Ishikawa (cell line): ENCODE results near the gene CMTM3.

Experiments used
- CEBPB ChIP-seq: IDR thresholded peaks from 2 replicates; pipeline ENCODE4 v1.6.1; 2012
- CREB1 ChIP-seq: IDR thresholded peaks from 2 replicates; pipeline ENCODE4 v1.6.1; 2012; ENCODE audit warnings: low read depth
- EGR1 ChIP-seq: IDR thresholded peaks from 2 replicates; pipeline ENCODE4 v1.6.1; 2012
- EP300 ChIP-seq: IDR thresholded peaks from 2 replicates; pipeline ENCODE4 v1.6.1; 2012; ENCODE audit warnings: borderline replicate concordance
- FOXM1 ChIP-seq: IDR thresholded peaks from 2 replicates; pipeline ENCODE4 v1.6.1; 2012; ENCODE audit warnings: low read depth, borderline replicate concordance
- MAX ChIP-seq: IDR thresholded peaks from 2 replicates; pipeline ENCODE4 v1.6.1; 2012
- NFIC ChIP-seq: IDR thresholded peaks from 2 replicates; pipeline ENCODE4 v1.6.1; 2012
- RAD21 ChIP-seq: IDR thresholded peaks from 2 replicates; pipeline ENCODE4 v1.6.1; 2012; ENCODE audit warnings: low read depth
- REST ChIP-seq: IDR thresholded peaks from 2 replicates; pipeline ENCODE4 v1.6.1; 2012; ENCODE audit warnings: low read depth, mild to moderate bottlenecking
- TAF1 ChIP-seq: IDR thresholded peaks from 2 replicates; pipeline ENCODE4 v1.6.1; 2012; ENCODE audit warnings: low read depth, mild to moderate bottlenecking
- TCF12 ChIP-seq: IDR thresholded peaks from 2 replicates; pipeline ENCODE4 v1.6.1; 2012; ENCODE audit warnings: low read depth
- TEAD4 ChIP-seq: IDR thresholded peaks from 2 replicates; pipeline ENCODE4 v1.6.1; 2012
- USF1 ChIP-seq: IDR thresholded peaks from 2 replicates; pipeline ENCODE4 v1.6.1; 2012
- YY1 ChIP-seq: IDR thresholded peaks from 2 replicates; pipeline ENCODE4 v1.6.1; 2012; ENCODE audit warnings: low read depth
- ZBTB7A ChIP-seq: IDR thresholded peaks from 2 replicates; pipeline ENCODE4 v1.6.1; 2012; ENCODE audit warnings: low read depth

The CMTM3 gene

GRCh38 chr16:66587881-66588600, 16.5 kb upstream of the CMTM3 start:
- TF ChIP-seq TAF1 (no peak), TCF12 (no peak), REST (no peak), NFIC (no peak), ZBTB7A (no peak), EGR1 (no peak), TEAD4 (no peak), EP300 (no peak), USF1 (no peak)

- TF ChIP-seq CREB1 (no peak), REST (no peak), TAF1 (no peak), TCF12 (no peak), RAD21 (peak; percentile 85), EGR1 (no peak), NFIC (no peak), USF1 (no peak)
These were observed 15.4 kb upstream of the CMTM3 start for GRCh38 chr16:66588981-66589713.

GRCh38 chr16:66590322-66590721, 14.2 kb upstream of the CMTM3 start:
- TF ChIP-seq TCF12 (no peak), MAX (no peak), FOXM1 (no peak), USF1 (no peak), RAD21 (no peak), YY1 (no peak), CREB1 (no peak), NFIC (no peak), TAF1 (no peak), REST (no peak)

GRCh38 chr16:66591018-66591417, 13.5 kb upstream of the CMTM3 start:
- TF ChIP-seq REST = no peak
- no peak for TF ChIP-seq YY1
- no peak for TF ChIP-seq CEBPB
- TF ChIP-seq TCF12 = no peak
- TF ChIP-seq NFIC = no peak
- TF ChIP-seq ZBTB7A = no peak
- no peak for TF ChIP-seq EGR1
- TF ChIP-seq FOXM1 = no peak
- TF ChIP-seq CREB1 = no peak
- TF ChIP-seq RAD21 = no peak
- no peak for TF ChIP-seq EP300
- no peak for TF ChIP-seq TEAD4
- no peak for TF ChIP-seq MAX
- no peak for TF ChIP-seq TAF1
- no peak for TF ChIP-seq USF1
